ENCODE measurements around the gene CELF3. TPM values are rescaled to one million over a fixed set of nuclear protein-coding genes. Genes with fewer than 3 reads are reported as not detected.
A peak's percentile ranks its signal among the peaks of the same experiment; 100 is the strongest.

CELF3 gene
- total RNA-seq: not detected
- long read RNA-seq: 0 reads

- TF ChIP-seq CTCF (IDR thresholded peaks at IDR 0.05) (no peak), POLR2A (IDR thresholded peaks at IDR 0.05) (no peak)
- intact Hi-C loops (cut with DNase I): no loop called here
- Histone ChIP-seq H3K9me3 (no peaks in the 10 kb centered on the region), H3K27ac (no peak within 1 kb of the TSS), H3K36me3 (no peaks in the 10 kb centered on the region), H3K4me1 (peaks cover 0 to 10% (median 3%) of the 10 kb centered on the region in 4 donors), H3K4me3 (no peak within 1 kb of the TSS), H3K27me3 (no peaks in the 10 kb centered on the region)
- 7% methylated on average over 21 of the region's 27 CpGs for WGBS (ENCODE audit: insufficient coverage, low coverage, low lambda C conversion rate, missing lambda C conversion rate)
- no peak for ATAC-seq
- DNase-seq: no peak
These were observed at the start of gene CELF3 for GRCh38 chr1:151716771-151717631. CELF3 (minus strand) TSS chr1:151716803; CDS start chr1:151716020, 783 bp downstream.

- Histone ChIP-seq H3K4me1 (peaks cover 0 to 29% (median 4%) of the 10 kb centered on the region in 4 donors), H3K36me3 (peaks cover 0 to 21% (median 5%) of the 10 kb centered on the region in 4 donors), H3K27me3 (no peaks in the 10 kb centered on the region), H3K4me3 (peak overlapping the region; percentile 69 to 86 (median 72)), H3K27ac (peak overlapping the region; percentile 50 to 75 (median 65)), H3K9me3 (no peaks in the 10 kb centered on the region)
- no peak for TF ChIP-seq POLR2A (IDR thresholded peaks at IDR 0.05)
- TF ChIP-seq CTCF (IDR thresholded peaks at IDR 0.05): no peak
- WGBS (ENCODE audit: insufficient coverage, low coverage, low lambda C conversion rate, missing lambda C conversion rate): 51% methylated on average over 8 of the region's 10 CpGs
- ATAC-seq (no peak), DNase-seq (no peak)
- intact Hi-C loops (cut with DNase I): no loop called here
These were observed 47.4 kb upstream of the CELF3 start for GRCh38 chr1:151763990-151764389.

- ATAC-seq (peak; percentile 97 to 99 (median 98)), DNase-seq (peak; percentile 84 to 87 (median 85))
- H3K9me3 ChIP-seq: no peaks in the 10 kb centered on the region
- peak within 1 kb of the TSS; percentile 50 to 75 (median 65) for H3K27ac ChIP-seq
- peak within 1 kb of the TSS; percentile 69 to 86 (median 72) for H3K4me3 ChIP-seq
- H3K4me1 ChIP-seq: peaks cover 0 to 26% (median 4%) of the 10 kb centered on the region in 4 donors
- H3K36me3 ChIP-seq: peaks cover 0 to 24% (median 6%) of the 10 kb centered on the region in 4 donors
- intact Hi-C loops (cut with DNase I): no loop called here
- WGBS (ENCODE audit: insufficient coverage, low coverage, low lambda C conversion rate, missing lambda C conversion rate): under 1% methylated on average over 44 of the region's 68 CpGs
- no peaks in the 10 kb centered on the region for H3K27me3 ChIP-seq
- TF ChIP-seq POLR2A (IDR thresholded peaks at IDR 0.05) (peak; percentile 67), CTCF (IDR thresholded peaks at IDR 0.05) (no peak)
These were observed 46.6 kb upstream of the CELF3 start, which contains the start of gene MRPL9 for GRCh38 chr1:151762941-151763921. MRPL9 (minus strand) TSS chr1:151763496; CDS start chr1:151763479, 17 bp downstream.

GRCh38 chr1:151760597-151761385 lies 44.2 kb upstream of the CELF3 start:
- Histone ChIP-seq H3K4me1 (peaks cover 0 to 17% (median 4%) of the 10 kb centered on the region in 4 donors), H3K27ac (no peak overlapping the region), H3K9me3 (no peaks in the 10 kb centered on the region), H3K36me3 (peaks cover 0 to 26% (median 6%) of the 10 kb centered on the region in 4 donors), H3K4me3 (no peak overlapping the region), H3K27me3 (no peaks in the 10 kb centered on the region)
- ATAC-seq: no peak
- intact Hi-C loops (cut with DNase I): no loop called here
- WGBS (ENCODE audit: insufficient coverage, low coverage, low lambda C conversion rate, missing lambda C conversion rate): 93% methylated on average over 6 of the region's 7 CpGs
- DNase-seq: no peak
- TF ChIP-seq POLR2A (IDR thresholded peaks at IDR 0.05): no peak
- TF ChIP-seq CTCF (IDR thresholded peaks at IDR 0.05): no peak

Data from right lobe of liver (tissue), 6 donors.